OCI-LY3 (cell line): ENCODE data around the gene MRTFA.

Experiments used
- CTCF ChIP-seq: fragments of 200-600, 300-600 bp; sonication (generic); IDR thresholded peaks from 2 replicates; pipeline ENCODE4 v1.5.1; 2014; ENCODE audit warnings: antibody characterized with exemption, low read length, low read depth
- EZH2phosphoT487 ChIP-seq: fragments of 200-600 bp; shearing (Covaris generic); IDR thresholded peaks from 2 replicates; pipeline ENCODE4 v1.6.1; 2018; ENCODE audit warnings: antibody characterized with exemption, mixed run types, low read depth

DNA sequence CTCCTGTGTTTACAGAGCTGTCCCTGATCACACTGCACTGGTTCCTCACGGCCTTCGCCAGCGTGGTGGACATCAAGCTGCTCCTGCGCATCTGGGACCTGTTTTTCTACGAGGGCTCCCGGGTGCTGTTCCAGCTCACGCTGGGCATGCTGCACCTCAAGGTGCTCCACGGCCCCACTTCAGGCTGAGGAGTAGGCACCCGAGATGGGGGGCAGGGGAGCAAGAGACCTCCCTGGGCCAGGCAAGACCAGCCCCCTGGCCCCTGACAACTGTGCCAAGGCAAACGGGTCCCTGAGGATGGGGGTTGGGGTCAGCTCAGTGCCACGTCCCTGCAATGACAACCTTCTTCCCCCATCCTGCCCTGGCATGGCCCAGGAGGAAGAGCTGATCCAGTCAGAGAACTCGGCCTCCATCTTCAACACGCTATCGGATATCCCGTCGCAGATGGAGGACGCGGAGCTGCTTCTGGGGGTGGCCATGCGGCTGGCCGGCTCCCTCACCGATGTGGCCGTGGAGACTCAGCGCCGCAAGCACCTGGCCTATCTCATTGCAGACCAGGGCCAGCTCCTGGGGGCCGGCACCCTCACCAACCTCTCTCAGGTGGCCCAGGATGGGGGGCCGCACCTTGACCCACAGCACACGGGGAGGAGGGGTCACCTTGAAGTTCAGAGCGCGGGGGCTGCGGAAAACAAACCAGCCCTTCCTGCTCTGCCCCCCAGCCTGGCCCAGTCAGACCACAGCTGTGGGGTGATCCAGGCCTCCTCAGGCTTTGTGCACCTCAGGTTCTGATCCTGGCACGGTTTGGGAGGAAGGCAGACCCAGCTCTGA is 230.2 kb downstream of the MRTFA start:
- TF ChIP-seq CTCF (no peak), EZH2phosphoT487 (no peak)
